Ishikawa (cell line): ENCODE measurements around the gene RSAD1.

ENCODE experiments used
- CEBPB ChIP-seq: IDR thresholded peaks from 2 replicates; pipeline ENCODE4 v1.6.1; 2012
- CREB1 ChIP-seq: IDR thresholded peaks from 2 replicates; pipeline ENCODE4 v1.6.1; 2012; ENCODE audit warnings: low read depth
- EGR1 ChIP-seq: IDR thresholded peaks from 2 replicates; pipeline ENCODE4 v1.6.1; 2012
- EP300 ChIP-seq: IDR thresholded peaks from 2 replicates; pipeline ENCODE4 v1.6.1; 2012; ENCODE audit warnings: borderline replicate concordance
- FOXM1 ChIP-seq: IDR thresholded peaks from 2 replicates; pipeline ENCODE4 v1.6.1; 2012; ENCODE audit warnings: low read depth, borderline replicate concordance
- NFIC ChIP-seq: IDR thresholded peaks from 2 replicates; pipeline ENCODE4 v1.6.1; 2012
- RAD21 ChIP-seq: IDR thresholded peaks from 2 replicates; pipeline ENCODE4 v1.6.1; 2012; ENCODE audit warnings: low read depth
- REST ChIP-seq: IDR thresholded peaks from 2 replicates; pipeline ENCODE4 v1.6.1; 2012; ENCODE audit warnings: low read depth, mild to moderate bottlenecking
- TAF1 ChIP-seq: IDR thresholded peaks from 2 replicates; pipeline ENCODE4 v1.6.1; 2012; ENCODE audit warnings: low read depth, mild to moderate bottlenecking
- TCF12 ChIP-seq: IDR thresholded peaks from 2 replicates; pipeline ENCODE4 v1.6.1; 2012; ENCODE audit warnings: low read depth
- TEAD4 ChIP-seq: IDR thresholded peaks from 2 replicates; pipeline ENCODE4 v1.6.1; 2012
- USF1 ChIP-seq: IDR thresholded peaks from 2 replicates; pipeline ENCODE4 v1.6.1; 2012
- YY1 ChIP-seq: IDR thresholded peaks from 2 replicates; pipeline ENCODE4 v1.6.1; 2012; ENCODE audit warnings: low read depth
- ZBTB7A ChIP-seq: IDR thresholded peaks from 2 replicates; pipeline ENCODE4 v1.6.1; 2012; ENCODE audit warnings: low read depth
- TF ChIP-seq, protein P1 (sequence below): IDR thresholded peaks from 2 replicates; pipeline ENCODE4 v1.6.1; 2012

The RSAD1 gene

DNA sequence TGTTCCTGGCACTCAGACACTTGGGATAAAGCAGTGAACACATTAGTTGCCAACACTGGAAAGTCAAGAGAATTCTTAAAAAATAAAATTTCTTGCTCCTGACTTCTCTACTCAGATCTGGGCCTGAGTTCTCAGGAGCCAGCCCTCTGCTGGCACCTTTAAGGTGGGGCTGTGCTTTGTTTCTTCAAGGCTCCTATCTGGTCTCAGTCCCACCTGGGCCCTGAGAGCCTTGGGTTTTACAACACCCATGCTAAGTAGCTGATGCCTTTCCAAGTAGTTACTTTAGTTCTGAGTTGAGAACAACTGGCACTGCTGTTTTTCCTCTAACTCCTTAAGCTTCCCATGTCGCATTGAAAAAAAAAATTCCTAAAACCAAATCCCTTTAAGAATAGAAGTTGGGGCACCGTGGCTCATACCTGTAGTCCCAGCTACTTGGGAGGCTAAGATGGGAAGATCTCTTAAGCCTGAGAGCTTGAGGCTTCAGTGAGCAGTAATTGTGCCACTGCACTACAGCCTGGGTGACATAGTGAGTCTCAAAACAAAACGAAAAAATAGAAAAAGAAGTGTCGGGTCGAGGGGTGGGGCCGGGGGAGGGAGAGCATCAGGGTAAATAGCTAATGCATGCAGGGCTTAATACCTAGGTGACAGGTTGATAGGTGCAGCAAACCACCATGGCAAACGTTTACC is 26.6 kb upstream of the RSAD1 start:
- TF ChIP-seq CREB1 (no peak), TAF1 (no peak)

GRCh38 chr17:50452630-50453300 is 25.9 kb upstream of the RSAD1 start:
- no peak for TF ChIP-seq RAD21
- TF ChIP-seq TAF1 = no peak
- TF ChIP-seq USF1 = no peak
- no peak for TF ChIP-seq REST
- TF ChIP-seq CREB1 = no peak
- no peak for TF ChIP-seq TEAD4
- TF ChIP-seq EP300 = no peak
- TF ChIP-seq, protein P1, sequence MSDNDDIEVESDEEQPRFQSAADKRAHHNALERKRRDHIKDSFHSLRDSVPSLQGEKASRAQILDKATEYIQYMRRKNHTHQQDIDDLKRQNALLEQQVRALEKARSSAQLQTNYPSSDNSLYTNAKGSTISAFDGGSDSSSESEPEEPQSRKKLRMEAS = no peak
- TF ChIP-seq YY1 = no peak
- TF ChIP-seq CEBPB = no peak
- no peak for TF ChIP-seq ZBTB7A
- TF ChIP-seq NFIC = no peak
- no peak for TF ChIP-seq TCF12
- TF ChIP-seq FOXM1 = no peak
- TF ChIP-seq EGR1 = no peak

- TF ChIP-seq CEBPB (no peak), RAD21 (no peak), TEAD4 (no peak), NFIC (no peak), REST (no peak), YY1 (no peak), EP300 (no peak), TCF12 (no peak), FOXM1 (no peak), CREB1 (no peak), TAF1 (no peak), EGR1 (no peak)
- TF ChIP-seq, protein P1 = no peak
These were observed 24.8 kb upstream of the RSAD1 start for GRCh38 chr17:50453901-50454300.

GRCh38 chr17:50457621-50458020 is 21.0 kb upstream of the RSAD1 start:
- TF ChIP-seq YY1 = no peak

- TF ChIP-seq REST = no peak
- TF ChIP-seq YY1 = no peak
- TF ChIP-seq TEAD4 = no peak
These were observed 20.4 kb upstream of the RSAD1 start for GRCh38 chr17:50458270-50458669.
